BJ (cell line): ENCODE data around the gene TMEM204. TPM values are rescaled to one million over a fixed set of nuclear protein-coding genes. Genes with fewer than 3 reads are reported as not detected.

Experiments used
- CTCF ChIA-PET: fragments of 350-600 bp; formaldehyde crosslinking; extraction: SDS; loops from one replicate; lab custom pipeline; 2021; ENCODE audit warnings: antibody characterized with exemption, inconsistent platforms; lab: Yijun Ruan, JAX
- POLR2A ChIA-PET: fragments of 300-600 bp; sonication (Branson Sonifier 250); formaldehyde crosslinking; extraction: SDS; loops from one replicate; lab custom pipeline; 2021; ENCODE audit warnings: antibody characterized with exemption; lab: Charles Lee
- DNase-seq: peaks from one replicate; pipeline ENCODE4 v3.0.0-alpha.2; 2011; ENCODE audit warnings: low read depth
- H3K27me3 ChIP-seq: 2 replicates; pipeline ENCODE4 v1.6.0; 2011; ENCODE audit warnings: low read length; ENCODE audit not compliant: control insufficient read depth, insufficient read depth
- H3K36me3 ChIP-seq: 2 replicates; pipeline ENCODE4 v1.5.1; 2011; ENCODE audit warnings: low read length; ENCODE audit not compliant: control insufficient read depth, insufficient read depth
- H3K4me3 ChIP-seq: 2 replicates; pipeline ENCODE4 v1.5.1; 2011; ENCODE audit warnings: low read depth, mild to moderate bottlenecking, control low read depth, low read length
- CTCF ChIP-seq: IDR thresholded peaks from 2 replicates; pipeline ENCODE4 v1.5.1; 2011; ENCODE audit warnings: low read depth, mild to moderate bottlenecking, control low read depth, inconsistent platforms, low read length, moderate library complexity; ENCODE audit not compliant: insufficient read depth
- polyA plus RNA-seq: library from polyadenylated mRNA; depleted of rRNA; stranded (reverse); fragments of >200 nt; gene quantifications from 2 replicates; pipeline ENCODE4 v1.2.3, GENCODE V29; 2011

The TMEM204 gene
- polyA plus RNA-seq, 1 experiment: 81.9 TPM

- H3K36me3 ChIP-seq: peaks cover 61% of the 10 kb centered on the region
- peak; percentile 17; the same call in 1 of the 2 replicates for TF ChIP-seq CTCF
- no peak overlapping the region for H3K4me3 ChIP-seq
- POLR2A ChIA-PET: no interaction called here
- CTCF ChIA-PET: interaction anchor here (0.7 to 2.1 kb wide), 5 partner anchors 9 to 45 kb away, joined by 3 to 9 read pairs (median 4); partner anchors contain the start of gene TELO2
- DNase-seq: no peak
- H3K27me3 ChIP-seq: no peaks in the 10 kb centered on the region
Measured at GRCh38 chr16:1538804-1539520, 5.5 kb downstream of the TMEM204 start.

GRCh38 chr16:1539720-1540555 is 6.5 kb downstream of the TMEM204 start:
- DNase-seq: no peak
- ChIA-PET POLR2A (no interaction called here), CTCF (no interaction called here)
- Histone ChIP-seq H3K36me3 (peaks cover 61% of the 10 kb centered on the region), H3K27me3 (no peaks in the 10 kb centered on the region), H3K4me3 (no peak overlapping the region)
- TF ChIP-seq CTCF: no peak

- POLR2A ChIA-PET: no interaction called here
- CTCF ChIA-PET: no interaction called here
- no peak for TF ChIP-seq CTCF
Measured at GRCh38 chr16:1540556-1540855, 7.0 kb downstream of the TMEM204 start.

GRCh38 chr16:1541293-1542165 is 8.1 kb downstream of the TMEM204 start:
- H3K36me3 ChIP-seq: peaks cover 69% of the 10 kb centered on the region
- TF ChIP-seq CTCF: no peak
- DNase-seq: no peak
- no peak overlapping the region for H3K4me3 ChIP-seq
- POLR2A ChIA-PET: no interaction called here
- no peaks in the 10 kb centered on the region for H3K27me3 ChIP-seq
- CTCF ChIA-PET: no interaction called here

More at GRCh38 chr16:1540556-1540855, 7.0 kb downstream of the TMEM204 start:
- no peak for DNase-seq
- H3K27me3 ChIP-seq: no peaks in the 10 kb centered on the region
- H3K4me3 ChIP-seq: no peak overlapping the region
- peaks cover 65% of the 10 kb centered on the region for H3K36me3 ChIP-seq

GRCh38 chr16:1542166-1542500 is 8.7 kb downstream of the TMEM204 start:
- no peak overlapping the region for H3K4me3 ChIP-seq
- DNase-seq: no peak
- TF ChIP-seq CTCF: no peak
- peaks cover 68% of the 10 kb centered on the region for H3K36me3 ChIP-seq
- POLR2A ChIA-PET: no interaction called here
- no peaks in the 10 kb centered on the region for H3K27me3 ChIP-seq
- CTCF ChIA-PET: no interaction called here
